HG02642 (cell line): Measurements from ENCODE around the gene NPC1L1.

Experiments
- ATAC-seq: cut with Tn5 transposase; IDR thresholded peaks from one replicate; pipeline ENCODE4 v1.9.1; 2021; ENCODE audit warnings: mild to moderate bottlenecking; ENCODE audit not compliant: unreplicated experiment, poor library complexity

The NPC1L1 gene

DNA sequence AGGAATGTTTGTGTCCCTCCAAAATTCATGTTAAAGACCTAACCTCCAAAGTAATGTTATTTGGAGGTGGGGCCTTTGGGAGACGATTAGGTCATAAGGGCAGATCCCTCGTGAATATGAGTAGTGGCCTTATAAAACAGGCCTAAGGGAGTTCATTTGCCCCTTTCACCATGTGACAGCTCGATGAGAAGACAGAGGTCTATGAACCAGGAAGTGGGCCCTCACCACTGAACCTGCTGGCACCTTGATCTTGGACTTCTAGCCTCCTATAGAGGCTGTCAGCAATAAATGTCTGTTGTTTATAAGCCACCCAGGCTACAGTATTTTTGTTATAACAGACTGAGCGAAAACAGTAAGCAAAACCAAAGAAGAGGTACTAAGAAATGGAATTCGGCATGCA lies 64.8 kb downstream of the NPC1L1 start:
- ATAC-seq: no peak

- no peak for ATAC-seq
Observed at GRCh38 chr7:44473295-44473694, 67.8 kb downstream of the NPC1L1 start.

DNA sequence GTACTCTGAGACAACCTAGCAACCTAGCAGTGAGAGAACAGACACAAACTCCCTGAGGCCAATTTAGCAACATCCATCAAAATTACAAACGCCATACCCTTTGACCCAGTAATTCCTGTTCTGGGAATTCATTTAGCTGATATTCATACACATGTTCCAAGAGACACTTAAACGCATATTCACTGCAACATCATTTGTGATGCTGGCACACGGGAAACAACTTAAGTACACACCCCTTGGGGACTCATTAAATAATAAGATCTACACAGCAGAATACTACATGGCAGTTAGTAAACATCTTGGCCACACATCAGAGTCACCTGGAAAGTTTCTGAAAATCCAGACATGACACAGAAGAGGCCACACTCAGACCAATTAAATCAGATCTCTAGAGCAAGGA lies 68.3 kb downstream of the NPC1L1 start:
- ATAC-seq: no peak

DNA sequence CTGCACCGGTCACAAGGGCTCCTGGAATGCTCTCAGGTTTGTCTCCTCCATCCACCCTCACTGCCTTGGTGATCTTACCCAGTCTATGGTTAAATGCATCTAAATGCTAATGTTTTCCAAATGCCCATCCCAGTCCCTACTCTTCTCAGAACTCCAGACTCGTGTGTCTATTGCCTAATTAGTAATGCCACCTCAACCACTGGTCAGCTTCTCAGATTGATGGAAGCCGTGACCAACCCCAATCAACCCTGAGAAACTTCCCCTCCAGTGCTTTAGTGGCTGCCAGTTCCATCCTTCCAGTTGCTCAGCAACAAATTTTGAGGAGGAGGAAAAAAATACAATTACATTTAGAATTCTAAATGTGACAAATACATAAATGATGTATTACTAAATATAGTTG lies 69.3 kb downstream of the NPC1L1 start:
- ATAC-seq: no peak

- ATAC-seq: no peak
Observed at GRCh38 chr7:44471436-44471835, 69.7 kb downstream of the NPC1L1 start.

GRCh38 chr7:44470628-44471245 lies 70.4 kb downstream of the NPC1L1 start:
- no peak for ATAC-seq

DNA sequence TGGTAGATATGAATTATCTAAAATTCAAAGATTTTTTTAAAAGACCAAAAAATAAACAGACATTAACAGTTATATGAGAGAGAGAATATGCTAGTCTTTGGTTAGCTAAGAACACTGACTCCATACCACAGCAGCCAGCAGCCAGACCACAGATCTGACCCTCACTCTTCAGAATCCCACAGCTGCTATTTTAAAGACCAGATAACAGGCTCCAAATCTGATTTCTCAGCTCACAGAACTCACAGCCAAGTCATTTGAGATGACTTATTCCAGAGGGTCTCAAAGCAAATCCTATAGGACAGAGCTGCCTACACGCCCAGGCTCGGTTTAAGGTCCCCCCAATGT lies 71.0 kb downstream of the NPC1L1 start:
- no peak for ATAC-seq

DNA sequence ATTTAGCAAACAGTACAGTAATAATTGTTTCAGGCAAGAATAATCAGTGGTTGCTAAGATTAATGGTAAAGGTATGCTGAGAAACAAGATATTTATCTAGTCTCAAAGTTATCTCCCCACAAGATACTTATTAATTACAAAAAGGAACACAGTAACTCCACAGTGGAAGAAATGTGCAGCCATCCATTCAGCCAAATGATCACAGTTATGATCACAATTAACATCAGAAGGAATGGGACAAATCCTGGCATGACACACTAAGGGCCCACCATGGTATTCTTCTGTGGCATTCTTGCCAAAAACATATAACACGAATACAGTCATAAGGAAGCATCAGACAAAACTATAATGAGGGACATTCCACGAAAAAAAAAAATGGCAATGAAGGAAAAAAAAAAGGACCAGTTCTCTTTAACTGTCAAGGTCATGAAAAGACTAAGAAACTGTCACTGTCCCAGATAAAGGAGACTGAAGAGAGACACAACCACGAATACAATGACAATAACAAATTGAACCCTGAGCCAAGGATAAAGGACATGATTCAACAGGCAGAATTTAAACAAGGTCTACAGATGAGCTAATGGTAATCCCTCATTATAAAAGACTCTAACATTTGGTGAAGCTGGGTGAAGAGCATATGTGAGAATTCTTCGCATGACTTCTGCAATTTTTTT lies 71.5 kb downstream of the NPC1L1 start:
- no peak for ATAC-seq

- ATAC-seq: no peak
Observed at GRCh38 chr7:44467217-44467548, 73.9 kb downstream of the NPC1L1 start.

DNA sequence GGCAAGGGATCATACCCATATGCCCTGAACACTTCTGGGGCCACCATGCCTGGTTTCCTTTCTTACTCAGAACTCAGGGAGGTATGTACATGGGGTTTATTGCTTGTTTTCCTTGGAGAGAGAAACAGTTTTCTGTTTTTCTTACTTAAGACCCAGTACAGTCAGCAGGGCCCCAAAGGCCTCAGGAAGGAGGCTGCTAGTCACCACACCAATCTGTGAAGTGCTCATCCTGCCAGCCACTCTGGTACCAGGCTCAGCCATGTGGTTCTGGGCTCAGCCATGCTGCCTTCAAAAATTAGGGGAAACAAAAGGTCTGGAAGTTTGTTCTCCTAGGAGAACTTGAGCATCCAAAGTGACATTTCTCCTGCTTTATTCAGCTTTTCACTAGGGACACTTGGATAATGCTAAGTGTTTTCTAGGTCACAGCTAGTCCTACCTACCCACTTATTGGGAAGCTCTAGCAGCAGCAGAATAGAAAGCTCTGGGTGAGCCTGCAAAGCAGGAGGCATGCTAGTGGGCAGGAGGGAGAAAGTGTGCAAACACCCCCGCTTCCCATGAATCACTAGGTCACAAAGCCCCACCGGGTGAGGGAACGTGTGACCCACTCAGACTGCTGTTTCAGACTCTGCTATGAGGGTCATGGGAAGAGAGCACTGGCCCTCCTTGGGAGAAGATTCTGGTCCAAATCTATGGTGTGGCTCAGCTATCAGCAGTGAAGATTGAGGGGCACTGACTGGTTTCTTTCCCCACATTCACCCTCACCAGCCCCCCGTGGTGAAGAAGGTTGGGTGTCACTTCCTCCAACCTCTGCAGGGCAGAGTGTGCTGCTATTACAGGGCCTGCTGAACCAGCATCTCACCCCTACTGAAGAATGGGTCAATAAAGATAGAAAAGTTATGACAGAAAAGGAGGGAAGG lies 74.6 kb downstream of the NPC1L1 start:
- ATAC-seq: no peak

DNA sequence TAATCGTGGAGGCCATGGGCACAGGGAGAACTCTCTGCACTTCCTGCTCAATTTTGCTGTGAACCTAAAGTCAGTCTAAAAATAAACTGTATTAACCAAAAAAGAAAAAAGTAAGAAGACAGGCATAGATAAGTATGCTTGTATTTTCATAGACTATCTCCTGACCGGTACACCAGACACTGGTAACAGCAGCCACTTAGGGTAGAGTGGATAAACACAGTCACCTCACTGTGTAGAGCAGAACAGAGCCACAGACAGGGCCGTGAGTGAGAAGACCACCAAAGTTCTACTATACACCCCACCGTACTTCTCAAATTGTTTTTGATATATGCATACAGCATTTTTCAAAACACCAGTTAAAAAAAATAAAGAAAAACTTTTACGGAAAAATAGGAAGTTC lies 75.6 kb downstream of the NPC1L1 start:
- no peak for ATAC-seq

GRCh38 chr7:44463169-44463808 lies 77.8 kb downstream of the NPC1L1 start:
- ATAC-seq: no peak
